ENCODE results near the gene GLTP. TPM values are rescaled to one million over a fixed set of nuclear protein-coding genes. Genes with fewer than 3 reads are reported as not detected.

The GLTP gene
- polyA plus RNA-seq, 2 of the 4 experiments (the other 2 are of a cell fraction): 16.9 to 18.8 TPM

DNA sequence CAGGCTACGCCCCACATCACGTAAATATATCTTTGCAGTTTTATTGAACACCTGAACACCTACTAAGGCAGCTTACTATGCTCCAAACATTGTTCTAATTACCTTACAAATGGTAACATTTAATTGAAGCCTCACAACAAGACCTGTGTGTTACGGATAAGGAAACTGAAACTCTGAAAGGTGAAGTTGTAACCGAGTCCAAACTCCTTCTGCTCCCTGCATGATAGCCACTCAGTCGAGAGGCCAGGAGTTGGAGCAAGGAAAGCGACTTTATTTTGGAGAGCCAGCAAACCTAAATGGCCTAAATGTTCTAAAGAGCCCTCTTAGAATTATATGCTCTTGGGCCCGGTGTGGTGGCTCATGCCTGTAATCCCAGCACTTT is 34.5 kb downstream of the GLTP start (continued):
- TF ChIP-seq MYC (IDR thresholded peaks at IDR 0.05; ENCODE audit: borderline replicate concordance, low read length): no peak
- TF ChIP-seq, protein P1, sequence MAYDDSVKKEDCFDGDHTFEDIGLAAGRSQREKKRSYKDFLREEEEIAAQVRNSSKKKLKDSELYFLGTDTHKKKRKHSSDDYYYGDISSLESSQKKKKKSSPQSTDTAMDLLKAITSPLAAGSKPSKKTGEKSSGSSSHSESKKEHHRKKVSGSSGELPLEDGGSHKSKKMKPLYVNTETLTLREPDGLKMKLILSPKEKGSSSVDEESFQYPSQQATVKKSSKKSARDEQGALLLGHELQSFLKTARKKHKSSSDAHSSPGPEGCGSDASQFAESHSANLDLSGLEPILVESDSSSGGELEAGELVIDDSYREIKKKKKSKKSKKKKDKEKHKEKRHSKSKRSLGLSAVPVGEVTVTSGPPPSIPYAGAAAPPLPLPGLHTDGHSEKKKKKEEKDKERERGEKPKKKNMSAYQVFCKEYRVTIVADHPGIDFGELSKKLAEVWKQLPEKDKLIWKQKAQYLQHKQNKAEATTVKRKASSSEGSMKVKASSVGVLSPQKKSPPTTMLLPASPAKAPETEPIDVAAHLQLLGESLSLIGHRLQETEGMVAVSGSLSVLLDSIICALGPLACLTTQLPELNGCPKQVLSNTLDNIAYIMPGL (CRISPR knock-in tag; IDR thresholded peaks at IDR 0.05; ENCODE audit: borderline replicate concordance): no peak
- no peak for TF ChIP-seq MAFK (IDR thresholded peaks at IDR 0.05; ENCODE audit: partially characterized antibody)

DNA sequence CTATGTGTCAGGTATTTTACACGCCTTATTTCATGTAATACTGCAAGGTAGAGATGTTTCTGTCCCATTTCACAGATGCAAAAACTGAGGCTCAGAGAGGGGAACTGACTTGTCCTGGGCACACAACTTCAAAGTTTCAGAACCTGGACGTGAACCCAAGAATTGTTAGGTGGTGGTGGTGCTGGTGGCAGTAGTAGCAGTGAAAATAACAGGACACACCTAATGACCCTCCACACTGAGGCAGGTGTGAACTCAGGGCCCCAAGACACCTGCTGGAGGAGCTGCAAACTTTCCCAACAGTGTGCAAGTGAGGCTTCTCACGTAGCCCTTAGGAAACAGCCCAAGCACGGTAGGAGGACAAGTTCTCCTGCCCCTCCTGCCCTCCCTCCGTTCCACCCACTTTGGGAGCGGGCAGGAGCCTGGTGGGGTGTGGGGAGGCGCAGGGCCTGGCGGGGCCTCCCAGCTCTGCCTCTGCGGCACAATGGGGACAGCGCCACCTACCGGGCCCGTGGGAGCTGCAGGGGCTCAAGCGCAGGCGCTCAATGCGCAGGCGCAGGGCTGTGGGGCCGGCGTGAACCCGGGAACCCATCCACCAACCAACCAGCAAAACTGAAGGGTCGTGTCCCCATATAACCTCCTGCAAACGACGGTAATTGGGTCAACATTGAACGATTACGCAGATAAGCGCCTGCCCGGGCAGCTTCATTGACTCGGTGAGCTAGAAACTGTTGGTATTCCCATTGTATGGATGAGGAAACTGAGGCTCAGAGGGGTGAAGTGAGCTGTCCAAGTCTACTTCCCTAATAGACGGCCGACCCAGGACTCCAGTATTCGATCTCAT is 35.1 kb downstream of the GLTP start:
- ChIA-PET POLR2A (no interaction called here), CTCF (interaction anchor here (0.5 to 15.3 kb wide), 57 partner anchors 12 to 723 kb away, joined by 3 to 277 read pairs (median 4); partner anchors contain the start of genes ANKRD13A, GLTP, TCHP and TRPV4)
- Histone ChIP-seq H3K4me2 (peak overlapping the region; percentile 81), H3K4me3 (peak overlapping the region; percentile 35; the same call in 2 of the 3 replicates), H3K9me3 (no peaks in the 10 kb centered on the region), H3K4me1 (peaks cover 10% of the 10 kb centered on the region), H3K27ac (peak overlapping the region; percentile 58 to 76)
- DNase-seq (ENCODE audit: low read depth in 1 of 2, low spot score in 1 of 2) (peak; percentile 88 to 90), FAIRE-seq (no peak), ATAC-seq (peak; percentile 91 to 95)
- WGBS (ENCODE audit: missing lambda C conversion rate): 3% methylated on average over 29 of the region's 30 CpGs
- TF ChIP-seq, protein P2, sequence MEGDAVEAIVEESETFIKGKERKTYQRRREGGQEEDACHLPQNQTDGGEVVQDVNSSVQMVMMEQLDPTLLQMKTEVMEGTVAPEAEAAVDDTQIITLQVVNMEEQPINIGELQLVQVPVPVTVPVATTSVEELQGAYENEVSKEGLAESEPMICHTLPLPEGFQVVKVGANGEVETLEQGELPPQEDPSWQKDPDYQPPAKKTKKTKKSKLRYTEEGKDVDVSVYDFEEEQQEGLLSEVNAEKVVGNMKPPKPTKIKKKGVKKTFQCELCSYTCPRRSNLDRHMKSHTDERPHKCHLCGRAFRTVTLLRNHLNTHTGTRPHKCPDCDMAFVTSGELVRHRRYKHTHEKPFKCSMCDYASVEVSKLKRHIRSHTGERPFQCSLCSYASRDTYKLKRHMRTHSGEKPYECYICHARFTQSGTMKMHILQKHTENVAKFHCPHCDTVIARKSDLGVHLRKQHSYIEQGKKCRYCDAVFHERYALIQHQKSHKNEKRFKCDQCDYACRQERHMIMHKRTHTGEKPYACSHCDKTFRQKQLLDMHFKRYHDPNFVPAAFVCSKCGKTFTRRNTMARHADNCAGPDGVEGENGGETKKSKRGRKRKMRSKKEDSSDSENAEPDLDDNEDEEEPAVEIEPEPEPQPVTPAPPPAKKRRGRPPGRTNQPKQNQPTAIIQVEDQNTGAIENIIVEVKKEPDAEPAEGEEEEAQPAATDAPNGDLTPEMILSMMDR (IDR thresholded peaks at IDR 0.05): peak; percentile 99
- TF ChIP-seq RCOR1 (IDR thresholded peaks at IDR 0.05; ENCODE audit: low read depth, low read length) (peak; percentile 85; the same call in 1 of the 2 replicates), HEYL (CRISPR knock-in tag; IDR thresholded peaks at IDR 0.05) (no peak), SMC3 (IDR thresholded peaks at IDR 0.05) (peak; percentile 92), RFX5 (IDR thresholded peaks at IDR 0.05) (no peak), HDAC2 (IDR thresholded peaks at IDR 0.05) (peak; percentile 91), RARB (CRISPR knock-in tag; IDR thresholded peaks at IDR 0.05) (no peak), BHLHE40 (IDR thresholded peaks at IDR 0.05; ENCODE audit: low read depth, low read length) (no peak), CBX2 (IDR thresholded peaks at IDR 0.05; ENCODE audit: borderline replicate concordance, low read depth) (no peak), CHD2 (IDR thresholded peaks at IDR 0.05; ENCODE audit: low read length, partially characterized antibody) (no peak), ZFP36 (IDR thresholded peaks at IDR 0.05; ENCODE audit: borderline replicate concordance, partially characterized antibody) (no peak), FOXS1 (CRISPR knock-in tag; IDR thresholded peaks at IDR 0.05) (no peak), HOXB13 (CRISPR knock-in tag; IDR thresholded peaks at IDR 0.05; ENCODE audit: low read depth) (no peak), CEBPB (IDR thresholded peaks at IDR 0.05) (no peak), TFCP2L1 (CRISPR knock-in tag; IDR thresholded peaks at IDR 0.05) (no peak), RAD21 (conservative IDR thresholded peaks at IDR 0.05 in 1 of 2, IDR thresholded peaks at IDR 0.05 in 1 of 2) (peak; percentile 93 to 96), TP53 (CRISPR knock-in tag; IDR thresholded peaks at IDR 0.05) (no peak), ZC3H11A (IDR thresholded peaks at IDR 0.05) (no peak), CBX8 (IDR thresholded peaks at IDR 0.05) (no peak), JUNB (IDR thresholded peaks at IDR 0.05) (no peak), MAZ (IDR thresholded peaks at IDR 0.05; ENCODE audit: borderline replicate concordance, low read depth, low read length) (0 out of 2 replicates have a peak, but pooled peaks have one; percentile 57), HOXA7 (CRISPR knock-in tag; IDR thresholded peaks at IDR 0.05) (no peak), POLR2AphosphoS2 (conservative IDR thresholded peaks at IDR 0.05; ENCODE audit: low read length) (no peak), MAFK (IDR thresholded peaks at IDR 0.05; ENCODE audit: partially characterized antibody) (no peak)
- TF ChIP-seq, protein P3, sequence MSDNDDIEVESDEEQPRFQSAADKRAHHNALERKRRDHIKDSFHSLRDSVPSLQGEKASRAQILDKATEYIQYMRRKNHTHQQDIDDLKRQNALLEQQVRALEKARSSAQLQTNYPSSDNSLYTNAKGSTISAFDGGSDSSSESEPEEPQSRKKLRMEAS (IDR thresholded peaks at IDR 0.05): peak; percentile 46
- TF ChIP-seq, protein P4, sequence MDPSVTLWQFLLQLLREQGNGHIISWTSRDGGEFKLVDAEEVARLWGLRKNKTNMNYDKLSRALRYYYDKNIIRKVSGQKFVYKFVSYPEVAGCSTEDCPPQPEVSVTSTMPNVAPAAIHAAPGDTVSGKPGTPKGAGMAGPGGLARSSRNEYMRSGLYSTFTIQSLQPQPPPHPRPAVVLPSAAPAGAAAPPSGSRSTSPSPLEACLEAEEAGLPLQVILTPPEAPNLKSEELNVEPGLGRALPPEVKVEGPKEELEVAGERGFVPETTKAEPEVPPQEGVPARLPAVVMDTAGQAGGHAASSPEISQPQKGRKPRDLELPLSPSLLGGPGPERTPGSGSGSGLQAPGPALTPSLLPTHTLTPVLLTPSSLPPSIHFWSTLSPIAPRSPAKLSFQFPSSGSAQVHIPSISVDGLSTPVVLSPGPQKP (IDR thresholded peaks at IDR 0.05; ENCODE audit: low read depth, low read length): no peak
- TF ChIP-seq, protein P5, sequence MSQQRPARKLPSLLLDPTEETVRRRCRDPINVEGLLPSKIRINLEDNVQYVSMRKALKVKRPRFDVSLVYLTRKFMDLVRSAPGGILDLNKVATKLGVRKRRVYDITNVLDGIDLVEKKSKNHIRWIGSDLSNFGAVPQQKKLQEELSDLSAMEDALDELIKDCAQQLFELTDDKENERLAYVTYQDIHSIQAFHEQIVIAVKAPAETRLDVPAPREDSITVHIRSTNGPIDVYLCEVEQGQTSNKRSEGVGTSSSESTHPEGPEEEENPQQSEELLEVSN (IDR thresholded peaks at IDR 0.05; ENCODE audit: borderline replicate concordance, low read depth): no peak
- TF ChIP-seq, protein P6, sequence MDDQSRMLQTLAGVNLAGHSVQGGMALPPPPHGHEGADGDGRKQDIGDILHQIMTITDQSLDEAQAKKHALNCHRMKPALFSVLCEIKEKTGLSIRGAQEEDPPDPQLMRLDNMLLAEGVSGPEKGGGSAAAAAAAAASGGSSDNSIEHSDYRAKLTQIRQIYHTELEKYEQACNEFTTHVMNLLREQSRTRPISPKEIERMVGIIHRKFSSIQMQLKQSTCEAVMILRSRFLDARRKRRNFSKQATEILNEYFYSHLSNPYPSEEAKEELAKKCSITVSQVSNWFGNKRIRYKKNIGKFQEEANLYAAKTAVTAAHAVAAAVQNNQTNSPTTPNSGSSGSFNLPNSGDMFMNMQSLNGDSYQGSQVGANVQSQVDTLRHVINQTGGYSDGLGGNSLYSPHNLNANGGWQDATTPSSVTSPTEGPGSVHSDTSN (IDR thresholded peaks at IDR 0.05): no peak
- TF ChIP-seq, protein P7, sequence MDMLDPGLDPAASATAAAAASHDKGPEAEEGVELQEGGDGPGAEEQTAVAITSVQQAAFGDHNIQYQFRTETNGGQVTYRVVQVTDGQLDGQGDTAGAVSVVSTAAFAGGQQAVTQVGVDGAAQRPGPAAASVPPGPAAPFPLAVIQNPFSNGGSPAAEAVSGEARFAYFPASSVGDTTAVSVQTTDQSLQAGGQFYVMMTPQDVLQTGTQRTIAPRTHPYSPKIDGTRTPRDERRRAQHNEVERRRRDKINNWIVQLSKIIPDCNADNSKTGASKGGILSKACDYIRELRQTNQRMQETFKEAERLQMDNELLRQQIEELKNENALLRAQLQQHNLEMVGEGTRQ (IDR thresholded peaks at IDR 0.05): no peak
